Gastrocnemius medialis (tissue), 4 donors: ENCODE measurements around the gene XRRA1.

Experiments used
- POLR2A ChIP-seq, 2 donors: fragments of 450-650 bp; IDR thresholded peaks; one replicate each; pipeline ENCODE4 v1.6.1; 2017; ENCODE audit warnings: antibody characterized with exemption in 2 of 2, mild to moderate bottlenecking in 2 of 2, moderate library complexity in 2 of 2
- TF ChIP-seq, protein P1 (sequence below), 5 experiments: fragments of 450-650 bp in 3 of 5; fragments of 200-600 bp in 2 of 5; sonication (generic) in 2 of 5; IDR thresholded peaks in 4 of 5; conservative IDR thresholded peaks in 1 of 5; 1 replicate in 4 of 5; 2 replicates in 1 of 5; pipeline ENCODE4 v1.5.1; 2016 to 2019; ENCODE audit warnings: antibody characterized with exemption in 5 of 5, mild to moderate bottlenecking in 3 of 5, moderate library complexity in 3 of 5

DNA sequence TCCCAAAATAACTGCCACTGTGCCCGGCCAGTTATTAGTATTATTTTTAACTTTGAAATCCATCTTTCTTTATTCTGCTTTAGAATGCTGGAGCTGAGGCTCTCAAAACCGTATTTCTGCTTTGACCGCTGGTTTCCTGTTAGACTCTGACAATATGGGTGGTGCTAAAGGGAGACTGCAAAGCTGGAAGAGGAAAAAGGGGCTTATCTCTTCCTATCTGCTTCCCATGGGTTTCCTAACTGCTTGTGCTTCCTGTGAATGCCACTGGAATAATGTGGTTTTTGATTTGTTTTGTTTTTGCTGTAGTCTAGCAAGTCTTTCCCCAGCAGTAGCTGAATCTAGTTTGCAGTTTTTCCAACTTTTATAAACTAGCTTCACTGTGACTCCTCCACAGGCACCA is 43.6 kb downstream of the XRRA1 start:
- TF ChIP-seq POLR2A (IDR thresholded peaks at IDR 0.05), result no peak
- TF ChIP-seq, protein P1, sequence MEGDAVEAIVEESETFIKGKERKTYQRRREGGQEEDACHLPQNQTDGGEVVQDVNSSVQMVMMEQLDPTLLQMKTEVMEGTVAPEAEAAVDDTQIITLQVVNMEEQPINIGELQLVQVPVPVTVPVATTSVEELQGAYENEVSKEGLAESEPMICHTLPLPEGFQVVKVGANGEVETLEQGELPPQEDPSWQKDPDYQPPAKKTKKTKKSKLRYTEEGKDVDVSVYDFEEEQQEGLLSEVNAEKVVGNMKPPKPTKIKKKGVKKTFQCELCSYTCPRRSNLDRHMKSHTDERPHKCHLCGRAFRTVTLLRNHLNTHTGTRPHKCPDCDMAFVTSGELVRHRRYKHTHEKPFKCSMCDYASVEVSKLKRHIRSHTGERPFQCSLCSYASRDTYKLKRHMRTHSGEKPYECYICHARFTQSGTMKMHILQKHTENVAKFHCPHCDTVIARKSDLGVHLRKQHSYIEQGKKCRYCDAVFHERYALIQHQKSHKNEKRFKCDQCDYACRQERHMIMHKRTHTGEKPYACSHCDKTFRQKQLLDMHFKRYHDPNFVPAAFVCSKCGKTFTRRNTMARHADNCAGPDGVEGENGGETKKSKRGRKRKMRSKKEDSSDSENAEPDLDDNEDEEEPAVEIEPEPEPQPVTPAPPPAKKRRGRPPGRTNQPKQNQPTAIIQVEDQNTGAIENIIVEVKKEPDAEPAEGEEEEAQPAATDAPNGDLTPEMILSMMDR (IDR thresholded peaks at IDR 0.05 in 4 of 5, conservative IDR thresholded peaks at IDR 0.05 in 1 of 5), result no peak
